ENCODE data around the gene KLHL26.

- no peak for TF ChIP-seq CTCF (IDR thresholded peaks at IDR 0.05; ENCODE audit: low read depth, low read length, missing input control)
- no peak for TF ChIP-seq TAF1 (conservative IDR thresholded peaks at IDR 0.05)
- no peak for TF ChIP-seq FOXA1 (IDR thresholded peaks at IDR 0.05)
- no peak for TF ChIP-seq REST (IDR thresholded peaks at IDR 0.05)
Measured at GRCh38 chr19:18595475-18595874, 41.4 kb upstream of the KLHL26 start.

Data from liver (tissue), 3 donors.